ENCODE data around the gene PAX2. TPM values are rescaled to one million over a fixed set of nuclear protein-coding genes. Genes with fewer than 3 reads are reported as not detected.

Gene PAX2
- total RNA-seq, 2 donors from 2014 or later = 0.93 to 0.99 TPM

DNA sequence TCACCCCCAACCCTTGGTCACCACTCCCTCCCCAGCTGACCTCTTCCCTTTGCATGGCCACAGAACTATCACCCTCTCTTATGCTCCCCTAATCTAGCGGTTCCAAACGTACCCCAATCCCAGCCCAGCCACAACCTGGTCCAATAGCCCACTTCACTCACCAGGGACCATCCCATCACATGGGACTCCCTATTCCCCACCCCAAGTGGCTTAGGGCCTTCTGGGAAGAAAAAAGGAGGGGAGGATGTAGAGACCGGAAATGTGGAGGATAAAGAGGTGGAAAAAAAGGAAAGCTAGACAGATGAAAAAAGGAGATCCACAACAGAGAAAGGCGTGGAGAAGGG lies 30.3 kb upstream of the PAX2 start:
- Mint-ChIP-seq H3K9me3 (no peaks in the 10 kb centered on the region), H3K27me3 (ENCODE audit: insufficient read depth) (peaks cover 99% of the 10 kb centered on the region), H3K4me1 (peaks cover 2% of the 10 kb centered on the region), H3K36me3 (ENCODE audit: low read depth) (no peaks in the 10 kb centered on the region), H3K27ac (no peak overlapping the region), H3K4me3 (peak overlapping the region; percentile 52)
- peaks cover 100% of the 10 kb centered on the region for H3K27me3 ChIP-seq (ENCODE audit: control insufficient read depth, insufficient read depth, low read length, poor library complexity, severe bottlenecking)
- TF ChIP-seq, protein P1, sequence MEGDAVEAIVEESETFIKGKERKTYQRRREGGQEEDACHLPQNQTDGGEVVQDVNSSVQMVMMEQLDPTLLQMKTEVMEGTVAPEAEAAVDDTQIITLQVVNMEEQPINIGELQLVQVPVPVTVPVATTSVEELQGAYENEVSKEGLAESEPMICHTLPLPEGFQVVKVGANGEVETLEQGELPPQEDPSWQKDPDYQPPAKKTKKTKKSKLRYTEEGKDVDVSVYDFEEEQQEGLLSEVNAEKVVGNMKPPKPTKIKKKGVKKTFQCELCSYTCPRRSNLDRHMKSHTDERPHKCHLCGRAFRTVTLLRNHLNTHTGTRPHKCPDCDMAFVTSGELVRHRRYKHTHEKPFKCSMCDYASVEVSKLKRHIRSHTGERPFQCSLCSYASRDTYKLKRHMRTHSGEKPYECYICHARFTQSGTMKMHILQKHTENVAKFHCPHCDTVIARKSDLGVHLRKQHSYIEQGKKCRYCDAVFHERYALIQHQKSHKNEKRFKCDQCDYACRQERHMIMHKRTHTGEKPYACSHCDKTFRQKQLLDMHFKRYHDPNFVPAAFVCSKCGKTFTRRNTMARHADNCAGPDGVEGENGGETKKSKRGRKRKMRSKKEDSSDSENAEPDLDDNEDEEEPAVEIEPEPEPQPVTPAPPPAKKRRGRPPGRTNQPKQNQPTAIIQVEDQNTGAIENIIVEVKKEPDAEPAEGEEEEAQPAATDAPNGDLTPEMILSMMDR (conservative IDR thresholded peaks at IDR 0.05) = no peak
- no peak overlapping the region for H3K4me3 ChIP-seq (ENCODE audit: low read length)
- no peak for DNase-seq
- H3K27ac ChIP-seq (ENCODE audit: low read depth, low read length) = no peak overlapping the region
- H3K9me3 ChIP-seq (ENCODE audit: control insufficient read depth, low read length) = no peaks in the 10 kb centered on the region
- no peak overlapping the region for H3K9ac ChIP-seq (ENCODE audit: extremely low read depth, low read length, poor library complexity, severe bottlenecking)
- H3K4me1 ChIP-seq (ENCODE audit: control insufficient read depth, insufficient read depth, low read length) = no peaks in the 10 kb centered on the region
- 70 to 73% methylated on average over 2 to 4 of the region's 4 CpGs for WGBS, 2 experiments (ENCODE audit: insufficient coverage in 1 of 2, insufficient read length in 1 of 2)
- no peaks in the 10 kb centered on the region for H3K36me3 ChIP-seq (ENCODE audit: control insufficient read depth, insufficient read depth, low read length)

DNA sequence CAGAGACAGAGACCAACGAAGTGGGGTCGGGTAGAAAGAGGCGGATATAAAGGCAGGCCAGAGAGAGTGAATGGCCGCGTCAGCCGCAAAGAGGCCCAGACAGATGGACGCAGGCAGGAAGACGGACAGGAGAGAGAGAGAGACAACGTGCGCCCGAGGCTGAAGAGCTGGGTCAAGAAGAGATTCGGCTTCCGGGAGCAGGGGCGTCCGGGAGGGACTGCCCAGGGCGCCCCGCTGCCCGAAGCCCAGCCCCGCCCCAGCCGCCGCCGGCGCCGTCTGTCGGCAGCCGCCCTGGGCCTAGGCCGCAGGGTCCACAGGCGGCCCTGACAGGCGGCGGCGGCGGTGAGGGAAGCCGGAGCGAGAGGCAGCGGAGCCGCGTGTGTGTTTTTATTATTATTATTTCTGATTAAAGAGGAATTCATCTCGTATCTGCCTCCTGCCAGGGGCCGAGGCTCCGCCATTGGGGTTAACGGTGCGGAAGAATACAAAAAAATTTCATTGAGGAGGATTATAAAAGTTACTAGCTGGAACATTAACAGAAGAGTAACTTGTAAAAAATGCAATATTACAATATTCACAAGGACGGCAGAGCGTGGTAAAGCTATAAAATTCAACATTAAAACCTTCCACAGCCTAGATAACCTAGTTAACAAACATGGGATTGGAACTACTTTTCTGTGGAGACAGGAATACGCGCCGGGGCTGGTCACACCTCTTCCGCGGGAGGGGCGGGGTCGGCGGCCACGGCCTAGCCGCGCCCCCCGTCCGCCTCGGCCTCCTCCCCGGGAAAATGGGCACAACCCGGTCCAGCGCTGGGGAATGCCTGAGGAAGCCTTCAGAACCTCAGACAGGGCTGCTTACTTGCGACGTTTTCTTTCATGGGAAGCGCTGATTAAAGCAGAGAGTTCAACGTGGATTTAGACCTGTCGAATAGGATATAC lies 29.7 kb upstream of the PAX2 start:
- Mint-ChIP-seq H3K27ac (no peak overlapping the region), H3K27me3 (ENCODE audit: insufficient read depth) (peaks cover 99% of the 10 kb centered on the region), H3K36me3 (ENCODE audit: low read depth) (no peaks in the 10 kb centered on the region), H3K4me3 (peak overlapping the region; percentile 52), H3K4me1 (no peaks in the 10 kb centered on the region), H3K9me3 (no peaks in the 10 kb centered on the region)
- Histone ChIP-seq H3K27me3 (ENCODE audit: control insufficient read depth, insufficient read depth, low read length, poor library complexity, severe bottlenecking) (peaks cover 100% of the 10 kb centered on the region), H3K9ac (ENCODE audit: extremely low read depth, low read length, poor library complexity, severe bottlenecking) (no peak overlapping the region), H3K36me3 (ENCODE audit: control insufficient read depth, insufficient read depth, low read length) (no peaks in the 10 kb centered on the region), H3K4me3 (ENCODE audit: low read length) (no peak overlapping the region), H3K27ac (ENCODE audit: low read depth, low read length) (no peak overlapping the region), H3K9me3 (ENCODE audit: control insufficient read depth, low read length) (no peaks in the 10 kb centered on the region), H3K4me1 (ENCODE audit: control insufficient read depth, insufficient read depth, low read length) (no peaks in the 10 kb centered on the region)
- 15 to 18% methylated on average over 33 to 66 of the region's 66 CpGs for WGBS, 2 experiments (ENCODE audit: insufficient coverage in 1 of 2, insufficient read length in 1 of 2)
- TF ChIP-seq, protein P1 (conservative IDR thresholded peaks at IDR 0.05) = peak; percentile 13
- DNase-seq = peak; percentile 75

DNA sequence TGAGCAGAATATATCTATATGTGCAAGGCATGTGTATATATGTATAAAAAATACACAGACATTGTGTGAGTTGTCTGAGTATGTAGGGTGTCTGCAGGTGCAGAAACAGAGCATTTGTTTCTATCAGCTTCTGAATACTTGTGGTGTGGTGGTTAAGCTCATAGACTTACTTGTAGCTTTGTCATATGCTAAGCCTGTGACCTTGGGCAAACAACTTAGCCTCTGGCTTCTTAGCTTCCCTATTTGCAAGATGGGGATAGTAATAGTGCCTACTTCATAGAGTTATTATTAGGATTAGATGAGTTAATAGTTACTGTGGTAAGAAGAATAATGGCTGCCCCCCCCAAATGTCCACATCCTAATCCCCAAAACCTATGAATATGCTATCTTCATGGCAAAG lies 28.2 kb upstream of the PAX2 start:
- peaks cover 98% of the 10 kb centered on the region for H3K27me3 Mint-ChIP-seq (ENCODE audit: insufficient read depth)
- Histone ChIP-seq H3K4me1 (ENCODE audit: control insufficient read depth, insufficient read depth, low read length) (no peaks in the 10 kb centered on the region), H3K9ac (ENCODE audit: extremely low read depth, low read length, poor library complexity, severe bottlenecking) (no peak overlapping the region), H3K27ac (ENCODE audit: low read depth, low read length) (no peak overlapping the region), H3K9me3 (ENCODE audit: control insufficient read depth, low read length) (no peaks in the 10 kb centered on the region), H3K36me3 (ENCODE audit: control insufficient read depth, insufficient read depth, low read length) (no peaks in the 10 kb centered on the region), H3K27me3 (ENCODE audit: control insufficient read depth, insufficient read depth, low read length, poor library complexity, severe bottlenecking) (peaks cover 99% of the 10 kb centered on the region), H3K4me3 (ENCODE audit: low read length) (no peak overlapping the region)
- H3K27ac Mint-ChIP-seq = no peak overlapping the region
- no peaks in the 10 kb centered on the region for H3K36me3 Mint-ChIP-seq (ENCODE audit: low read depth)
- TF ChIP-seq, protein P1 (conservative IDR thresholded peaks at IDR 0.05) = no peak
- H3K4me1 Mint-ChIP-seq = no peaks in the 10 kb centered on the region
- H3K9me3 Mint-ChIP-seq = no peaks in the 10 kb centered on the region
- no peak for DNase-seq
- H3K4me3 Mint-ChIP-seq = no peak overlapping the region

All from endodermal cell (in vitro differentiated cells).